ENCODE results near the gene HDAC9. TPM values are rescaled to one million over a fixed set of nuclear protein-coding genes. Genes with fewer than 3 reads are reported as not detected.

HDAC9 gene
- total RNA-seq, 1 experiment from 2014 or later = 7.7 TPM

DNA sequence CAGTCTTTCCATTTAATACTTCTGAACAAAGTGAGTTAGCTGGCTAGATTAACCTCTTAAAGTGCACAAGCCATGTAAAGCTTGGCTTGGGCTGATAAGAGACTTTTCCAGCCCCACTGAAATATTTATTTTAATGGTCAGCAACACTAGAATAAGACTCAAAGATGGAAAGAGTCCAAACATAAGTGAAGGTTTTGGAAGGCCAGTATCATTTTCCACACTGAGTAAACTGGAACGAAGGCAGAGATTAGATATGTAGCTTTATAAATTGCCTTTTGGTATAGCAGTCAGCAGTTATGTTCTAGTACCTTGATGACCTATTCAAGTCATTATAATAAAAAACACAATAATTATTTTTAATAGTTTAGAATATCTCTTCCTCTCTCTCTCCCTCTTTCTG is 102.2 kb downstream of the HDAC9 start:
- Histone ChIP-seq H3K4ac (ENCODE audit: low read depth, low read length) (no peak overlapping the region), H3K23me2 (ENCODE audit: insufficient read length, low read depth, low read length, poor library complexity, severe bottlenecking) (no peaks in the 10 kb centered on the region), H3K79me1 (ENCODE audit: insufficient read depth, low read depth, low read length, poor library complexity, severe bottlenecking) (no peaks in the 10 kb centered on the region), H3K4me1 (ENCODE audit: insufficient read depth, low read length) (no peaks in the 10 kb centered on the region), H3K27ac (ENCODE audit: insufficient read length, low read depth, low read length) (no peak overlapping the region), H2AK5ac (ENCODE audit: insufficient read length, low read length) (no peak overlapping the region), H2BK20ac (ENCODE audit: low read depth, low read length, poor library complexity, severe bottlenecking) (no peak overlapping the region), H3K27me3 (ENCODE audit: insufficient read depth, low read length) (no peaks in the 10 kb centered on the region), H3K18ac (ENCODE audit: insufficient read length, low read depth, low read length) (no peak overlapping the region), H3K56ac (ENCODE audit: insufficient read length, low read depth, low read length) (no peak overlapping the region), H3K4me2 (ENCODE audit: insufficient read depth, insufficient read length, low read length) (no peak overlapping the region), H4K8ac (replicated peaks; ENCODE audit: insufficient read length, low read depth, low read length) (no peak overlapping the region), H2BK15ac (ENCODE audit: low read depth, low read length) (no peak overlapping the region), H4K91ac (ENCODE audit: insufficient read length, low read depth, low read length) (no peak overlapping the region), H3K23ac (ENCODE audit: insufficient read length, low read depth, low read length) (no peak overlapping the region), H4K5ac (ENCODE audit: insufficient read length, low read depth, low read length) (no peak overlapping the region), H3K14ac (ENCODE audit: insufficient read depth, low read length) (no peak overlapping the region), H2AFZ (ENCODE audit: low read length) (no peak overlapping the region), H4K20me1 (ENCODE audit: control insufficient read depth, insufficient read depth, insufficient read length) (no peaks in the 10 kb centered on the region), H3T11ph (ENCODE audit: low read length) (no peak overlapping the region), H3K9ac (ENCODE audit: extremely low read depth, insufficient read length, low read length) (no peak overlapping the region), H2BK12ac (ENCODE audit: insufficient read length, low read depth, low read length) (no peak overlapping the region), H3K79me2 (ENCODE audit: insufficient read depth, low read length) (no peaks in the 10 kb centered on the region), H2BK120ac (ENCODE audit: low read depth, low read length, poor library complexity, severe bottlenecking) (no peak overlapping the region), H3K9me3 (ENCODE audit: control insufficient read depth, low read depth, low read length) (no peaks in the 10 kb centered on the region), H2BK5ac (ENCODE audit: insufficient read length, low read length) (no peak overlapping the region)
- H3K27me3 Mint-ChIP-seq (ENCODE audit: low read depth) = no peaks in the 10 kb centered on the region; the same call in 1 of the 2 replicates
- no peak overlapping the region for H3K27ac Mint-ChIP-seq
- DNase-seq = no peak
- peaks cover 22 to 23% of the 10 kb centered on the region in 2 experiments for H3K9me3 Mint-ChIP-seq
- peaks cover 6 to 10% of the 10 kb centered on the region in 2 experiments for H3K4me1 Mint-ChIP-seq
- H3K36me3 Mint-ChIP-seq (ENCODE audit: insufficient read depth in 1 of 3, low read depth in 3 of 3) = peaks cover 25 to 30% (median 27%) of the 10 kb centered on the region in 3 experiments
- H3K4me3 Mint-ChIP-seq = no peak overlapping the region
- WGBS (ENCODE audit: extremely low coverage, insufficient read length, low lambda C conversion rate) = no CpG with 5 or more reads among the region's 1 CpG
- TF ChIP-seq, protein P1, sequence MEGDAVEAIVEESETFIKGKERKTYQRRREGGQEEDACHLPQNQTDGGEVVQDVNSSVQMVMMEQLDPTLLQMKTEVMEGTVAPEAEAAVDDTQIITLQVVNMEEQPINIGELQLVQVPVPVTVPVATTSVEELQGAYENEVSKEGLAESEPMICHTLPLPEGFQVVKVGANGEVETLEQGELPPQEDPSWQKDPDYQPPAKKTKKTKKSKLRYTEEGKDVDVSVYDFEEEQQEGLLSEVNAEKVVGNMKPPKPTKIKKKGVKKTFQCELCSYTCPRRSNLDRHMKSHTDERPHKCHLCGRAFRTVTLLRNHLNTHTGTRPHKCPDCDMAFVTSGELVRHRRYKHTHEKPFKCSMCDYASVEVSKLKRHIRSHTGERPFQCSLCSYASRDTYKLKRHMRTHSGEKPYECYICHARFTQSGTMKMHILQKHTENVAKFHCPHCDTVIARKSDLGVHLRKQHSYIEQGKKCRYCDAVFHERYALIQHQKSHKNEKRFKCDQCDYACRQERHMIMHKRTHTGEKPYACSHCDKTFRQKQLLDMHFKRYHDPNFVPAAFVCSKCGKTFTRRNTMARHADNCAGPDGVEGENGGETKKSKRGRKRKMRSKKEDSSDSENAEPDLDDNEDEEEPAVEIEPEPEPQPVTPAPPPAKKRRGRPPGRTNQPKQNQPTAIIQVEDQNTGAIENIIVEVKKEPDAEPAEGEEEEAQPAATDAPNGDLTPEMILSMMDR (conservative IDR thresholded peaks at IDR 0.05) = no peak

Data from H9 (cell line).